Liver (tissue), 9 donors: ENCODE data around the gene MYO1B. TPM values are rescaled to one million over a fixed set of nuclear protein-coding genes. Genes with fewer than 3 reads are reported as not detected.
A peak's percentile ranks its signal among the peaks of the same experiment; 100 is the strongest.

Experiments
- DNase-seq: peaks from one replicate; pipeline ENCODE4 v3.0.0-alpha.2; 2017; ENCODE audit warnings: low spot score
- H3K27ac ChIP-seq, 2 donors: one replicate each; pipeline ENCODE4 v1.7.0; 2013; ENCODE audit warnings: inconsistent platforms in 2 of 2, low read length in 2 of 2, control low read depth in 1 of 2, low read depth in 1 of 2, mild to moderate bottlenecking in 1 of 2
- H3K27me3 ChIP-seq, 4 donors: one replicate each; pipeline versions ENCODE4 v1.6.1 to v1.7.0; 2013; ENCODE audit warnings: low read length in 3 of 4, inconsistent platforms in 1 of 4, mild to moderate bottlenecking in 1 of 4, moderate library complexity in 1 of 4; ENCODE audit not compliant: control insufficient read depth in 4 of 4, insufficient read depth in 4 of 4
- H3K36me3 ChIP-seq, 4 donors: one replicate each; pipeline versions ENCODE4 v1.6.1 to v1.7.0; 2013; ENCODE audit warnings: low read length in 3 of 4, mild to moderate bottlenecking in 3 of 4, low read depth in 1 of 4, moderate library complexity in 1 of 4; ENCODE audit not compliant: control insufficient read depth in 4 of 4, insufficient read depth in 3 of 4
- H3K4me1 ChIP-seq, 4 donors: one replicate each; pipeline versions ENCODE4 v1.6.1 to v1.7.0; 2013; ENCODE audit warnings: low read length in 3 of 4, mild to moderate bottlenecking in 3 of 4, moderate library complexity in 1 of 4; ENCODE audit not compliant: control insufficient read depth in 4 of 4, insufficient read depth in 4 of 4
- H3K4me3 ChIP-seq, 3 donors: one replicate each; pipeline versions ENCODE4 v1.6.1 to v1.7.0; 2013; ENCODE audit warnings: low read length in 3 of 3, control low read depth in 1 of 3, low read depth in 1 of 3, mild to moderate bottlenecking in 1 of 3
- H3K9ac ChIP-seq, 2 donors: one replicate each; pipeline ENCODE4 v1.7.0; 2013; ENCODE audit warnings: low read length in 2 of 2, mild to moderate bottlenecking in 2 of 2, moderate library complexity in 2 of 2, control low read depth in 1 of 2, low read depth in 1 of 2
- H3K9me3 ChIP-seq, 4 donors: one replicate each; pipeline versions ENCODE4 v1.6.1 to v1.7.0; 2013; ENCODE audit warnings: low read length in 3 of 4; ENCODE audit not compliant: control insufficient read depth in 4 of 4
- ATF3 ChIP-seq: IDR thresholded peaks from 2 replicates; pipeline ENCODE4 v1.6.1; 2016; ENCODE audit warnings: antibody characterized with exemption
- CTCF ChIP-seq: fragments of 150-350 bp; IDR thresholded peaks from 2 replicates; pipeline ENCODE4 v1.5.1; 2017; ENCODE audit warnings: improper control_type of control experiment, low read depth, low read length; ENCODE audit not compliant: missing input control
- EGR1 ChIP-seq, 2 donors: IDR thresholded peaks; 2 replicates each; pipeline ENCODE4 v1.6.1; 2016 to 2018; ENCODE audit warnings: antibody characterized with exemption in 2 of 2, low read depth in 2 of 2
- FOXA1 ChIP-seq: IDR thresholded peaks from 2 replicates; pipeline ENCODE4 v1.6.1; 2016; ENCODE audit warnings: antibody characterized with exemption
- FOXA2 ChIP-seq: IDR thresholded peaks from 2 replicates; pipeline ENCODE4 v1.6.1; 2016; ENCODE audit warnings: antibody characterized with exemption
- GABPA ChIP-seq, 2 donors: IDR thresholded peaks in 1 of 2; conservative IDR thresholded peaks in 1 of 2; 2 replicates each; pipeline ENCODE4 v1.6.1; 2016; ENCODE audit warnings: antibody characterized with exemption in 2 of 2, mild to moderate bottlenecking in 1 of 2, moderate library complexity in 1 of 2
- HNF4A ChIP-seq, 2 donors: conservative IDR thresholded peaks; 2 replicates each; pipeline ENCODE4 v1.6.1; 2016; ENCODE audit warnings: antibody characterized with exemption in 2 of 2, mild to moderate bottlenecking in 2 of 2
- HNF4G ChIP-seq: IDR thresholded peaks from 2 replicates; pipeline ENCODE4 v1.6.1; 2016; ENCODE audit warnings: antibody characterized with exemption
- JUND ChIP-seq, 2 donors: IDR thresholded peaks; 2 replicates each; pipeline ENCODE4 v1.6.1; 2016; ENCODE audit warnings: antibody characterized with exemption in 2 of 2
- MAX ChIP-seq: IDR thresholded peaks from 2 replicates; pipeline ENCODE4 v1.6.1; 2016; ENCODE audit warnings: antibody characterized with exemption
- NR2F2 ChIP-seq: IDR thresholded peaks from 2 replicates; pipeline ENCODE4 v1.6.1; 2016; ENCODE audit warnings: antibody characterized with exemption
- RAD21 ChIP-seq, 2 donors: IDR thresholded peaks; 2 replicates each; pipeline ENCODE4 v1.6.1; 2016; ENCODE audit warnings: antibody characterized with exemption in 2 of 2, mild to moderate bottlenecking in 2 of 2
- REST ChIP-seq: IDR thresholded peaks from 2 replicates; pipeline ENCODE4 v1.6.1; 2016; ENCODE audit warnings: antibody characterized with exemption, mild to moderate bottlenecking
- RXRA ChIP-seq, 2 donors: IDR thresholded peaks; 2 replicates each; pipeline ENCODE4 v1.6.1; 2017 to 2018; ENCODE audit warnings: antibody characterized with exemption in 2 of 2, mild to moderate bottlenecking in 1 of 2
- SP1 ChIP-seq: IDR thresholded peaks from 2 replicates; pipeline ENCODE4 v1.6.1; 2018; ENCODE audit warnings: antibody characterized with exemption, mild to moderate bottlenecking
- TAF1 ChIP-seq: conservative IDR thresholded peaks from 2 replicates; pipeline ENCODE4 v1.6.1; 2016; ENCODE audit warnings: antibody characterized with exemption, mild to moderate bottlenecking
- YY1 ChIP-seq: IDR thresholded peaks from 2 replicates; pipeline ENCODE4 v1.6.1; 2016; ENCODE audit warnings: antibody characterized with exemption, mild to moderate bottlenecking
- ZBTB33 ChIP-seq: IDR thresholded peaks from 2 replicates; pipeline ENCODE4 v1.6.1; 2016; ENCODE audit warnings: antibody characterized with exemption
- WGBS: extraction: QIAGEN DNeasy Blood & Tissue Kit; methylation state at CpG from one replicate; pipeline ENCODE4 v1.1.7; 2013; 5-methylcytosine and 5-hydroxymethylcytosine counted together
- polyA plus RNA-seq, 2 donors: library from polyadenylated mRNA; stranded (reverse) in 1 of 2; unstranded in 1 of 2; fragments of 200-250 nt in 1 of 2; fragments of >200 nt in 1 of 2; fragmentation: Nextera tagmentation in 1 of 2; extraction: Ambion mirVana in 1 of 2; gene quantifications; one replicate each; pipeline versions ENCODE4 v1.2.1 to v1.2.3, GENCODE V29; 2013 to 2015
- total RNA-seq, 2 donors: library from RNA; depleted of rRNA; stranded (reverse); fragments of >200 nt; gene quantifications; one replicate each; pipeline ENCODE4 v1.2.3, GENCODE V29; 2014
- donor health status: healthy.
- donor health status: healthy.
- donor health status: healthy.
- donor health status: healthy.
- donor health status: healthy.

MYO1B gene
- total and polyA plus RNA-seq, 4 donors: 66.5 to 434 (median 117) TPM

- Histone ChIP-seq H3K27ac (peak overlapping the region; percentile 25 to 31), H3K4me3 (no peak overlapping the region), H3K9me3 (no peaks in the 10 kb centered on the region), H3K4me1 (peaks cover 7 to 25% (median 9%) of the 10 kb centered on the region in 4 donors), H3K27me3 (no peaks in the 10 kb centered on the region), H3K36me3 (peaks cover 5 to 29% (median 12%) of the 10 kb centered on the region in 4 donors), H3K9ac (no peak overlapping the region)
- TF ChIP-seq GABPA (IDR thresholded peaks at IDR 0.05 in 1 of 2, conservative IDR thresholded peaks at IDR 0.05 in 1 of 2) (peak in 1 of 2 donors; percentile 49), SP1 (no peak), TAF1 (no peak), YY1 (peak; percentile 54), HNF4A (conservative IDR thresholded peaks at IDR 0.05) (peak; percentile 61 to 80), REST (peak; percentile 37), ZBTB33 (peak; percentile 27), CTCF (no peak), HNF4G (peak; percentile 30), FOXA2 (no peak), EGR1 (IDR thresholded peaks at IDR 0.05; ENCODE audit: low read depth in 2 of 2) (peak in 1 of 2 donors; percentile 70), JUND (IDR thresholded peaks at IDR 0.05) (peak; percentile 99 to 100), FOXA1 (peak; percentile 58), RXRA (IDR thresholded peaks at IDR 0.05) (peak in 1 of 2 donors; percentile 71), RAD21 (IDR thresholded peaks at IDR 0.05) (peak; percentile 19 to 43), MAX (peak; percentile 85), NR2F2 (no peak), ATF3 (peak; percentile 90)
- 41% methylated on average over 3 of the region's 3 CpGs for WGBS
- no peak for DNase-seq
Measured at GRCh38 chr2:191376981-191377629, 131.9 kb downstream of the MYO1B start.
